GM18505 (cell line): Measurements from ENCODE around the gene SLC39A9.
"Not testable (repeated sequence)": the region's sequence is repeated elsewhere in the genome, so short reads cannot be mapped to it uniquely, and the experiment has no call there.

Source experiments
- ATAC-seq: cut with Tn5 transposase; IDR thresholded peaks from one replicate; pipeline ENCODE4 v1.9.1; 2021; ENCODE audit not compliant: unreplicated experiment
- POLR2A ChIP-seq: IDR thresholded peaks from 4 replicates; pipeline ENCODE4 v1.6.1; 2011; ENCODE audit warnings: borderline replicate concordance; ENCODE audit not compliant: insufficient read depth, insufficient read length; ENCODE audit errors: extremely low read depth

Gene SLC39A9

GRCh38 chr14:69464379-69464778 lies 65.9 kb downstream of the SLC39A9 start:
- TF ChIP-seq POLR2A: no peak

GRCh38 chr14:69464829-69465228 lies 66.3 kb downstream of the SLC39A9 start:
- TF ChIP-seq POLR2A: no peak
- ATAC-seq: no peak

More at GRCh38 chr14:69464379-69464778, 65.9 kb downstream of the SLC39A9 start:
- no peak for ATAC-seq

- TF ChIP-seq POLR2A: no peak
- ATAC-seq: no peak
Observed at GRCh38 chr14:69468949-69469348, 70.5 kb downstream of the SLC39A9 start.

- TF ChIP-seq POLR2A: no peak
- ATAC-seq: no peak
Observed at GRCh38 chr14:69471436-69471835, 72.9 kb downstream of the SLC39A9 start.

- no peak for ATAC-seq
- no peak for TF ChIP-seq POLR2A
Observed at GRCh38 chr14:69471916-69472315, 73.4 kb downstream of the SLC39A9 start.

- ATAC-seq: no peak
- no peak for TF ChIP-seq POLR2A
Observed at GRCh38 chr14:69473260-69473659, 74.8 kb downstream of the SLC39A9 start.

GRCh38 chr14:69473946-69474345 lies 75.5 kb downstream of the SLC39A9 start:
- TF ChIP-seq POLR2A: no peak
- no peak for ATAC-seq

- no peak for ATAC-seq
- TF ChIP-seq POLR2A: no peak
Observed at GRCh38 chr14:69475194-69475818, 76.8 kb downstream of the SLC39A9 start.

GRCh38 chr14:69476824-69477450 lies 78.4 kb downstream of the SLC39A9 start:
- not testable (repeated sequence) for ATAC-seq

- not testable (repeated sequence) for ATAC-seq
Observed at GRCh38 chr14:69478055-69478454, 79.6 kb downstream of the SLC39A9 start.

GRCh38 chr14:69479696-69480095 lies 81.2 kb downstream of the SLC39A9 start:
- no peak for TF ChIP-seq POLR2A
- no peak for ATAC-seq

GRCh38 chr14:69480136-69480535 lies 81.6 kb downstream of the SLC39A9 start:
- ATAC-seq: no peak
- no peak for TF ChIP-seq POLR2A

GRCh38 chr14:69481815-69482568 lies 83.5 kb downstream of the SLC39A9 start:
- TF ChIP-seq POLR2A: no peak
- ATAC-seq: peak; percentile 82

- no peak for TF ChIP-seq POLR2A
- no peak for ATAC-seq
Observed at GRCh38 chr14:69483765-69484443, 85.4 kb downstream of the SLC39A9 start.
